ENCODE data around the gene ANGPTL4. TPM values are rescaled to one million over a fixed set of nuclear protein-coding genes. Genes with fewer than 3 reads are reported as not detected.

Gene ANGPTL4
- total and polyA plus RNA-seq, 7 donors, result 10.7 to 235 (median 42.5) TPM

GRCh38 chr19:8412783-8413628 lies 49.1 kb downstream of the ANGPTL4 start, which contains the start of gene MARCHF2:
Gene MARCHF2, plus strand, starts transcription at chr19:8413305. Its CDS starts 8,536 bp downstream, at chr19:8421841.
- H3K4me1 ChIP-seq, result peaks cover 16% of the 10 kb centered on the region
- no peaks in the 10 kb centered on the region for H3K27me3 ChIP-seq (ENCODE audit: insufficient read depth in 3 of 3, low read length in 2 of 3)
- ATAC-seq (peak; percentile 99 to 100 (median 99)), DNase-seq (peak; percentile 97 to 99)
- no peaks in the 10 kb centered on the region for H3K9me3 ChIP-seq
- peak; percentile 52 for TF ChIP-seq CTCF (IDR thresholded peaks at IDR 0.05)
- 2 to 7% (median 3%) methylated on average over 51 to 89 of the region's 89 CpGs for WGBS, 3 donors
- peak within 1 kb of the TSS; percentile 92 for H3K4me3 ChIP-seq
- peaks cover 0 to 2% of the 10 kb centered on the region in 2 donors for H3K36me3 ChIP-seq (ENCODE audit: insufficient read depth in 1 of 2, low read depth in 1 of 2)
- peak within 1 kb of the TSS; percentile 87 for H3K27ac ChIP-seq
- intact Hi-C loops (cut with DNase I), result loop anchor here (1.0 to 5.0 kb wide), 4 partner anchors 34 to 164 kb away; partner anchors contain the start of gene MYO1F (in 1 of the 2)

GRCh38 chr19:8413629-8413995 lies 49.7 kb downstream of the ANGPTL4 start:
- ATAC-seq, result no peak
- Histone ChIP-seq H3K36me3 (ENCODE audit: insufficient read depth in 1 of 2, low read depth in 1 of 2) (peaks cover 0 to 2% of the 10 kb centered on the region in 2 donors), H3K27me3 (ENCODE audit: insufficient read depth in 3 of 3, low read length in 2 of 3) (no peaks in the 10 kb centered on the region), H3K4me3 (peak overlapping the region; percentile 92), H3K4me1 (peaks cover 21% of the 10 kb centered on the region), H3K27ac (peak overlapping the region; percentile 87), H3K9me3 (no peaks in the 10 kb centered on the region)
- 15 to 26% (median 16%) methylated on average over 3 of the region's 3 CpGs for WGBS, 3 donors
- no peak for TF ChIP-seq CTCF (IDR thresholded peaks at IDR 0.05)
- DNase-seq, result no peak
- intact Hi-C loops (cut with DNase I), result loop anchor here (1.0 to 5.0 kb wide), 4 partner anchors 34 to 164 kb away; partner anchors contain the start of gene MYO1F (in 1 of the 2)

- WGBS, 3 donors, result 53 to 79% (median 69%) methylated on average over 4 of the region's 4 CpGs
- Histone ChIP-seq H3K4me3 (no peak overlapping the region), H3K36me3 (ENCODE audit: insufficient read depth in 1 of 2, low read depth in 1 of 2) (peaks cover 0 to 6% of the 10 kb centered on the region in 2 donors), H3K9me3 (no peaks in the 10 kb centered on the region), H3K27ac (no peak overlapping the region), H3K4me1 (peaks cover 21% of the 10 kb centered on the region), H3K27me3 (ENCODE audit: insufficient read depth in 3 of 3, low read length in 2 of 3) (no peaks in the 10 kb centered on the region)
- intact Hi-C loops (cut with DNase I), result no loop called here
- no peak for ATAC-seq
- no peak for DNase-seq
- no peak for TF ChIP-seq CTCF (IDR thresholded peaks at IDR 0.05)
These were observed 52.8 kb downstream of the ANGPTL4 start for GRCh38 chr19:8416796-8417195.

- Histone ChIP-seq H3K4me3 (no peak overlapping the region), H3K9me3 (no peaks in the 10 kb centered on the region), H3K4me1 (peaks cover 18% of the 10 kb centered on the region), H3K27me3 (ENCODE audit: insufficient read depth in 3 of 3, low read length in 2 of 3) (no peaks in the 10 kb centered on the region), H3K36me3 (ENCODE audit: insufficient read depth in 1 of 2, low read depth in 1 of 2) (peaks cover 0 to 19% of the 10 kb centered on the region in 2 donors), H3K27ac (no peak overlapping the region)
- TF ChIP-seq CTCF (IDR thresholded peaks at IDR 0.05), result no peak
- WGBS, 3 donors, result 91 to 93% (median 91%) methylated on average over 28 of the region's 28 CpGs
- DNase-seq (no peak), ATAC-seq (no peak)
- intact Hi-C loops (cut with DNase I), result no loop called here
These were observed 57.8 kb downstream of the ANGPTL4 start for GRCh38 chr19:8421484-8422461.
